HEK293 (cell line): ENCODE results near the gene ZNF507.

ENCODE experiments used
- GLI4 ChIP-seq: fragments of 450-650 bp; formaldehyde crosslinking; IDR thresholded peaks from 2 replicates; pipeline ENCODE4 v1.5.1; 2016; ENCODE audit warnings: missing biosample characterization, missing genetic modification characterization
- GLIS1 ChIP-seq: fragments of 450-650 bp; formaldehyde crosslinking; IDR thresholded peaks from 2 replicates; pipeline ENCODE4 v1.5.1; 2016; ENCODE audit warnings: missing biosample characterization, missing genetic modification characterization
- HOXA7 ChIP-seq: sonication (generic); formaldehyde crosslinking; IDR thresholded peaks from 2 replicates; pipeline ENCODE4 v1.8.1; 2022; ENCODE audit warnings: missing genetic modification reagents, borderline replicate concordance
- HOXC10 ChIP-seq: sonication (generic); formaldehyde crosslinking; IDR thresholded peaks from 2 replicates; pipeline ENCODE4 v1.8.1; 2023; ENCODE audit warnings: mild to moderate bottlenecking, missing genetic modification reagents
- IKZF3 ChIP-seq: fragments of 450-650 bp; IDR thresholded peaks from 2 replicates; pipeline ENCODE4 v1.5.0; 2018; ENCODE audit warnings: missing biosample characterization, mild to moderate bottlenecking, missing genetic modification characterization, moderate library complexity
- KLF7 ChIP-seq: fragments of 450-650 bp; formaldehyde crosslinking; IDR thresholded peaks from 2 replicates; pipeline ENCODE4 v1.5.1; 2016; ENCODE audit warnings: missing biosample characterization, missing genetic modification characterization, borderline replicate concordance
- MEIS1 ChIP-seq: sonication (generic); formaldehyde crosslinking; IDR thresholded peaks from 2 replicates; pipeline ENCODE4 v1.8.1; 2022; ENCODE audit warnings: missing genetic modification reagents, mild to moderate bottlenecking, borderline replicate concordance
- SCRT1 ChIP-seq: fragments of 450-650 bp; formaldehyde crosslinking; IDR thresholded peaks from 2 replicates; pipeline ENCODE4 v1.5.1; 2016; ENCODE audit warnings: missing biosample characterization, missing genetic modification characterization, borderline replicate concordance
- ZFP41 ChIP-seq: fragments of 450-650 bp; formaldehyde crosslinking; IDR thresholded peaks from 2 replicates; pipeline ENCODE4 v1.5.1; 2016; ENCODE audit warnings: missing biosample characterization, missing genetic modification characterization, borderline replicate concordance
- ZNF112 ChIP-seq: fragments of 450-650 bp; formaldehyde crosslinking; IDR thresholded peaks from 2 replicates; pipeline ENCODE4 v1.5.0; 2017; ENCODE audit warnings: missing biosample characterization, missing genetic modification characterization
- ZNF132 ChIP-seq: fragments of 450-650 bp; formaldehyde crosslinking; IDR thresholded peaks from 2 replicates; pipeline ENCODE4 v1.5.1; 2017; ENCODE audit warnings: missing biosample characterization, missing genetic modification characterization, borderline replicate concordance
- ZNF175 ChIP-seq: fragments of 450-650 bp; formaldehyde crosslinking; IDR thresholded peaks from 2 replicates; pipeline ENCODE4 v1.5.1; 2016; ENCODE audit warnings: missing biosample characterization, missing genetic modification characterization
- ZNF211 ChIP-seq: fragments of 450-650 bp; formaldehyde crosslinking; IDR thresholded peaks from 2 replicates; pipeline ENCODE4 v1.5.1; 2016; ENCODE audit warnings: low read depth, missing biosample characterization, missing genetic modification characterization
- ZNF23 ChIP-seq: fragments of 450-650 bp; formaldehyde crosslinking; IDR thresholded peaks from 2 replicates; pipeline ENCODE4 v1.5.1; 2016; ENCODE audit warnings: missing biosample characterization, missing genetic modification characterization, borderline replicate concordance
- ZNF24 ChIP-seq: fragments of 450-650 bp; formaldehyde crosslinking; IDR thresholded peaks from 2 replicates; pipeline ENCODE4 v1.5.1; 2016; ENCODE audit warnings: missing biosample characterization, missing genetic modification characterization
- ZNF266 ChIP-seq: fragments of 450-650 bp; formaldehyde crosslinking; IDR thresholded peaks from 2 replicates; pipeline ENCODE4 v1.5.1; 2016; ENCODE audit warnings: missing biosample characterization, missing genetic modification characterization, low read depth
- ZNF292 ChIP-seq: fragments of 450-650 bp; formaldehyde crosslinking; IDR thresholded peaks from 2 replicates; pipeline ENCODE4 v1.5.1; 2016; ENCODE audit warnings: low read depth, missing biosample characterization, missing genetic modification characterization, borderline replicate concordance
- ZNF335 ChIP-seq: fragments of 450-650 bp; formaldehyde crosslinking; conservative IDR thresholded peaks from 2 replicates; pipeline ENCODE4 v1.5.1; 2016; ENCODE audit warnings: missing biosample characterization, missing genetic modification characterization
- ZNF48 ChIP-seq: fragments of 450-650 bp; formaldehyde crosslinking; IDR thresholded peaks from 2 replicates; pipeline ENCODE4 v1.5.1; 2016; ENCODE audit warnings: missing biosample characterization, missing genetic modification characterization
- ZNF596 ChIP-seq: fragments of 450-650 bp; IDR thresholded peaks from 2 replicates; pipeline ENCODE4 v1.5.0; 2018; ENCODE audit warnings: missing biosample characterization, mild to moderate bottlenecking, missing genetic modification characterization, moderate library complexity
- ZNF600 ChIP-seq: fragments of 450-650 bp; formaldehyde crosslinking; IDR thresholded peaks from 2 replicates; pipeline ENCODE4 v1.5.1; 2016; ENCODE audit warnings: missing biosample characterization, missing genetic modification characterization
- ZNF664 ChIP-seq: fragments of 450-650 bp; formaldehyde crosslinking; IDR thresholded peaks from 2 replicates; pipeline ENCODE4 v1.5.1; 2016; ENCODE audit warnings: missing biosample characterization, missing genetic modification characterization
- ZNF785 ChIP-seq: fragments of 450-650 bp; formaldehyde crosslinking; IDR thresholded peaks from 2 replicates; pipeline ENCODE4 v1.5.1; 2016; ENCODE audit warnings: missing biosample characterization, missing genetic modification characterization
- ZNF830 ChIP-seq: fragments of 450-650 bp; IDR thresholded peaks from 2 replicates; pipeline ENCODE4 v1.5.0; 2018; ENCODE audit warnings: missing biosample characterization, missing genetic modification characterization, low read depth, mild to moderate bottlenecking, moderate library complexity
- ZNF837 ChIP-seq: fragments of 450-650 bp; formaldehyde crosslinking; IDR thresholded peaks from 2 replicates; pipeline ENCODE4 v1.5.1; 2016; ENCODE audit warnings: missing biosample characterization, missing genetic modification characterization
- ZSCAN23 ChIP-seq: fragments of 450-650 bp; formaldehyde crosslinking; IDR thresholded peaks from 2 replicates; pipeline ENCODE4 v1.5.1; 2016; ENCODE audit warnings: missing biosample characterization, missing genetic modification characterization
- ZXDB ChIP-seq: fragments of 450-650 bp; formaldehyde crosslinking; IDR thresholded peaks from 2 replicates; pipeline ENCODE4 v1.5.1; 2016; ENCODE audit warnings: missing biosample characterization, missing genetic modification characterization
- TF ChIP-seq, protein P1 (sequence below): fragments of 450-650 bp; formaldehyde crosslinking; IDR thresholded peaks from 2 replicates; pipeline ENCODE4 v1.5.1; 2016; ENCODE audit warnings: missing biosample characterization, missing genetic modification characterization, borderline replicate concordance
- TF ChIP-seq, protein P2 (sequence below): fragments of 450-650 bp; formaldehyde crosslinking; IDR thresholded peaks from 2 replicates; pipeline ENCODE4; 2016; ENCODE audit warnings: missing biosample characterization, missing genetic modification characterization
- TF ChIP-seq, protein P3 (sequence below): fragments of 450-650 bp; formaldehyde crosslinking; IDR thresholded peaks from 2 replicates; pipeline ENCODE4 v1.5.1; 2016; ENCODE audit warnings: missing biosample characterization, missing genetic modification characterization, low read depth
- TF ChIP-seq, protein P4 (sequence below): fragments of 450-650 bp; formaldehyde crosslinking; IDR thresholded peaks from 2 replicates; pipeline ENCODE4 v1.5.1; 2016; ENCODE audit warnings: missing biosample characterization, missing genetic modification characterization, low read depth
- TF ChIP-seq, protein P5 (sequence below): fragments of 450-650 bp; formaldehyde crosslinking; IDR thresholded peaks from 2 replicates; pipeline ENCODE4 v1.5.0; 2017; ENCODE audit warnings: missing biosample characterization, missing genetic modification characterization, borderline replicate concordance

The ZNF507 gene

DNA sequence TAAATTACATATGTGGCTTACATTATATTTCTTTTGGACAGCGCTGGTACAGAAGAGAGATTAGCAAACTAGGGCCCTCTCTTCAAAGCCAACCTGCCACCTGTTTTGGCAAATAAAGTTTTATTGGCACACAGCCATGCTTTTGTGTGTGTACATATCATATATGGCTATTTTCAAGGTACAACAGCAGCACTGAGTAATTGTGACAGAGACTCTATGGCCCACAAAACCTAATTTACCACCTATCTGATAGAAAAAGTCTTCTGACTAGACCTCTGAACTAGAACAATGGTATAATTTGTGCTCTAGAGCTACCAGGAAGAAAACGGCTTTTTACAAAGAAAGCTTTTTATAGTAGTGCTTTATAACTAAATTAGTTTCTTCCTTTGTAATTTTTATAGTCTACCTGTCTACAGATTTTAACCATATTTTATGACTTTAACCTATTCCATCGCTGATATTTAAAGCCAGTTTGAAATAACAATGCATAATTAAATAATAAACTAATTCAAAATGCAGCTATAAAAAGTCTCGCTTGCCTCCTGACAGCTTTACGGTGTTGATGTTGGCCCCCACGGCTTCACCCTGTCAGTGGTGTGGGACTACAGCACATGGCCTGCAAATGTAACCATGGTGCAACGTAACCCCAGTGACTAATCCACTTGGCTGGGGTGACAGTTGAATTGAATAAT, 42.4 kb downstream of the ZNF507 start (continued):
- TF ChIP-seq GLIS1 (tag by site-specific recombination) = peak; percentile 98
- TF ChIP-seq ZNF112 = 0 out of 2 replicates have a peak, but pooled peaks have one; percentile 35
- TF ChIP-seq ZNF175 (tag by site-specific recombination) = no peak
- peak; percentile 60 for TF ChIP-seq IKZF3 (tag by site-specific recombination)
- TF ChIP-seq ZNF600 = peak; percentile 88; the same call in 1 of the 2 replicates
- TF ChIP-seq ZNF596 (tag by site-specific recombination) = peak; percentile 49; the same call in 1 of the 2 replicates
- no peak for TF ChIP-seq MEIS1
- no peak for TF ChIP-seq ZNF837 (tag by site-specific recombination)
- TF ChIP-seq ZSCAN23 = no peak
- no peak for TF ChIP-seq KLF7 (tag by site-specific recombination)
- TF ChIP-seq GLI4 (tag by site-specific recombination) = no peak
- TF ChIP-seq, protein P1, sequence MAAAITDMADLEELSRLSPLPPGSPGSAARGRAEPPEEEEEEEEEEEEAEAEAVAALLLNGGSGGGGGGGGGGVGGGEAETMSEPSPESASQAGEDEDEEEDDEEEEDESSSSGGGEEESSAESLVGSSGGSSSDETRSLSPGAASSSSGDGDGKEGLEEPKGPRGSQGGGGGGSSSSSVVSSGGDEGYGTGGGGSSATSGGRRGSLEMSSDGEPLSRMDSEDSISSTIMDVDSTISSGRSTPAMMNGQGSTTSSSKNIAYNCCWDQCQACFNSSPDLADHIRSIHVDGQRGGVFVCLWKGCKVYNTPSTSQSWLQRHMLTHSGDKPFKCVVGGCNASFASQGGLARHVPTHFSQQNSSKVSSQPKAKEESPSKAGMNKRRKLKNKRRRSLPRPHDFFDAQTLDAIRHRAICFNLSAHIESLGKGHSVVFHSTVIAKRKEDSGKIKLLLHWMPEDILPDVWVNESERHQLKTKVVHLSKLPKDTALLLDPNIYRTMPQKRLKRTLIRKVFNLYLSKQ (tag by site-specific recombination) = no peak
- TF ChIP-seq ZNF132 (tag by site-specific recombination) = no peak
- peak; percentile 59 for TF ChIP-seq ZNF335 (tag by site-specific recombination)
- TF ChIP-seq SCRT1 = peak; percentile 88
- TF ChIP-seq ZNF830 (tag by site-specific recombination) = no peak
- no peak for TF ChIP-seq ZNF211 (tag by site-specific recombination)
- no peak; the same call in 1 of the 2 replicates for TF ChIP-seq ZNF24 (tag by site-specific recombination)
- peak; percentile 66; the same call in 1 of the 2 replicates for TF ChIP-seq ZXDB (tag by site-specific recombination)
- no peak for TF ChIP-seq ZNF48 (tag by site-specific recombination)
- peak; percentile 60 for TF ChIP-seq ZNF664 (tag by site-specific recombination)
- TF ChIP-seq, protein P2, sequence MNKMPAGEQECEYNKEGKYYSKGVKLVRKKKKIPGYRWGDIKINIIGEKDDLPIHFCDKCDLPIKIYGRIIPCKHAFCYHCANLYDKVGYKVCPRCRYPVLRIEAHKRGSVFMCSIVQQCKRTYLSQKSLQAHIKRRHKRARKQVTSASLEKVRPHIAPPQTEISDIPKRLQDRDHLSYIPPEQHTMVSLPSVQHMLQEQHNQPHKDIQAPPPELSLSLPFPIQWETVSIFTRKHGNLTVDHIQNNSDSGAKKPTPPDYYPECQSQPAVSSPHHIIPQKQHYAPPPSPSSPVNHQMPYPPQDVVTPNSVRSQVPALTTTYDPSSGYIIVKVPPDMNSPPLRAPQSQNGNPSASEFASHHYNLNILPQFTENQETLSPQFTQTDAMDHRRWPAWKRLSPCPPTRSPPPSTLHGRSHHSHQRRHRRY (tag by site-specific recombination) = no peak
- TF ChIP-seq, protein P3, sequence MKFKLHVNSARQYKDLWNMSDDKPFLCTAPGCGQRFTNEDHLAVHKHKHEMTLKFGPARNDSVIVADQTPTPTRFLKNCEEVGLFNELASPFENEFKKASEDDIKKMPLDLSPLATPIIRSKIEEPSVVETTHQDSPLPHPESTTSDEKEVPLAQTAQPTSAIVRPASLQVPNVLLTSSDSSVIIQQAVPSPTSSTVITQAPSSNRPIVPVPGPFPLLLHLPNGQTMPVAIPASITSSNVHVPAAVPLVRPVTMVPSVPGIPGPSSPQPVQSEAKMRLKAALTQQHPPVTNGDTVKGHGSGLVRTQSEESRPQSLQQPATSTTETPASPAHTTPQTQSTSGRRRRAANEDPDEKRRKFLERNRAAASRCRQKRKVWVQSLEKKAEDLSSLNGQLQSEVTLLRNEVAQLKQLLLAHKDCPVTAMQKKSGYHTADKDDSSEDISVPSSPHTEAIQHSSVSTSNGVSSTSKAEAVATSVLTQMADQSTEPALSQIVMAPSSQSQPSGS = no peak
- no peak for TF ChIP-seq HOXC10
- TF ChIP-seq ZNF23 (tag by site-specific recombination) = no peak
- TF ChIP-seq, protein P4, sequence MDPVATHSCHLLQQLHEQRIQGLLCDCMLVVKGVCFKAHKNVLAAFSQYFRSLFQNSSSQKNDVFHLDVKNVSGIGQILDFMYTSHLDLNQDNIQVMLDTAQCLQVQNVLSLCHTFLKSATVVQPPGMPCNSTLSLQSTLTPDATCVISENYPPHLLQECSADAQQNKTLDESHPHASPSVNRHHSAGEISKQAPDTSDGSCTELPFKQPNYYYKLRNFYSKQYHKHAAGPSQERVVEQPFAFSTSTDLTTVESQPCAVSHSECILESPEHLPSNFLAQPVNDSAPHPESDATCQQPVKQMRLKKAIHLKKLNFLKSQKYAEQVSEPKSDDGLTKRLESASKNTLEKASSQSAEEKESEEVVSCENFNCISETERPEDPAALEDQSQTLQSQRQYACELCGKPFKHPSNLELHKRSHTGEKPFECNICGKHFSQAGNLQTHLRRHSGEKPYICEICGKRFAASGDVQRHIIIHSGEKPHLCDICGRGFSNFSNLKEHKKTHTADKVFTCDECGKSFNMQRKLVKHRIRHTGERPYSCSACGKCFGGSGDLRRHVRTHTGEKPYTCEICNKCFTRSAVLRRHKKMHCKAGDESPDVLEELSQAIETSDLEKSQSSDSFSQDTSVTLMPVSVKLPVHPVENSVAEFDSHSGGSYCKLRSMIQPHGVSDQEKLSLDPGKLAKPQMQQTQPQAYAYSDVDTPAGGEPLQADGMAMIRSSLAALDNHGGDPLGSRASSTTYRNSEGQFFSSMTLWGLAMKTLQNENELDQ (tag by site-specific recombination) = no peak
- TF ChIP-seq, protein P5, sequence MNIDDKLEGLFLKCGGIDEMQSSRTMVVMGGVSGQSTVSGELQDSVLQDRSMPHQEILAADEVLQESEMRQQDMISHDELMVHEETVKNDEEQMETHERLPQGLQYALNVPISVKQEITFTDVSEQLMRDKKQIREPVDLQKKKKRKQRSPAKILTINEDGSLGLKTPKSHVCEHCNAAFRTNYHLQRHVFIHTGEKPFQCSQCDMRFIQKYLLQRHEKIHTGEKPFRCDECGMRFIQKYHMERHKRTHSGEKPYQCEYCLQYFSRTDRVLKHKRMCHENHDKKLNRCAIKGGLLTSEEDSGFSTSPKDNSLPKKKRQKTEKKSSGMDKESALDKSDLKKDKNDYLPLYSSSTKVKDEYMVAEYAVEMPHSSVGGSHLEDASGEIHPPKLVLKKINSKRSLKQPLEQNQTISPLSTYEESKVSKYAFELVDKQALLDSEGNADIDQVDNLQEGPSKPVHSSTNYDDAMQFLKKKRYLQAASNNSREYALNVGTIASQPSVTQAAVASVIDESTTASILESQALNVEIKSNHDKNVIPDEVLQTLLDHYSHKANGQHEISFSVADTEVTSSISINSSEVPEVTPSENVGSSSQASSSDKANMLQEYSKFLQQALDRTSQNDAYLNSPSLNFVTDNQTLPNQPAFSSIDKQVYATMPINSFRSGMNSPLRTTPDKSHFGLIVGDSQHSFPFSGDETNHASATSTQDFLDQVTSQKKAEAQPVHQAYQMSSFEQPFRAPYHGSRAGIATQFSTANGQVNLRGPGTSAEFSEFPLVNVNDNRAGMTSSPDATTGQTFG (tag by site-specific recombination) = no peak
- TF ChIP-seq ZFP41 (tag by site-specific recombination) = no peak
- TF ChIP-seq ZNF292 (tag by site-specific recombination) = no peak
- no peak for TF ChIP-seq ZNF785 (tag by site-specific recombination)
- no peak for TF ChIP-seq HOXA7
- no peak for TF ChIP-seq ZNF266 (tag by site-specific recombination)
